HG03064 (cell line): ENCODE results near the gene PCNT.
"Not testable (repeated sequence)": the region's sequence is repeated elsewhere in the genome, so short reads cannot be mapped to it uniquely, and the experiment has no call there.

Experiments used
- ATAC-seq: cut with Tn5 transposase; IDR thresholded peaks from one replicate; pipeline ENCODE4 v1.9.1; 2021; ENCODE audit warnings: low read depth; ENCODE audit not compliant: unreplicated experiment

Gene PCNT

GRCh38 chr21:46301759-46302158 is 22.2 kb upstream of the PCNT start:
- no peak for ATAC-seq

GRCh38 chr21:46304437-46304836 is 19.5 kb upstream of the PCNT start:
- no peak for ATAC-seq

GRCh38 chr21:46304955-46305354 is 19.0 kb upstream of the PCNT start:
- ATAC-seq: no peak

- no peak for ATAC-seq
Observed at GRCh38 chr21:46307625-46308024, 16.3 kb upstream of the PCNT start.

- ATAC-seq: no peak
Observed at GRCh38 chr21:46308431-46308830, 15.5 kb upstream of the PCNT start.

GRCh38 chr21:46310260-46310659 is 13.7 kb upstream of the PCNT start:
- ATAC-seq: not testable (repeated sequence)

- ATAC-seq: no peak
Observed at GRCh38 chr21:46311568-46311967, 12.4 kb upstream of the PCNT start.

- no peak for ATAC-seq
Observed at GRCh38 chr21:46312949-46313348, 11.0 kb upstream of the PCNT start.

GRCh38 chr21:46314441-46315020 is 9.4 kb upstream of the PCNT start:
- ATAC-seq: no peak

- ATAC-seq: no peak
Observed at GRCh38 chr21:46316708-46317324, 7.1 kb upstream of the PCNT start.

- no peak for ATAC-seq
Observed at GRCh38 chr21:46317710-46318463, 6.1 kb upstream of the PCNT start.

- no peak for ATAC-seq
Observed at GRCh38 chr21:46318464-46318845, 5.5 kb upstream of the PCNT start.

- no peak for ATAC-seq
Observed at GRCh38 chr21:46319186-46319585, 4.8 kb upstream of the PCNT start.

- ATAC-seq: no peak
Observed at GRCh38 chr21:46320331-46320801, 3.6 kb upstream of the PCNT start.

GRCh38 chr21:46322351-46323226 is 1.4 kb upstream of the PCNT start:
- no peak for ATAC-seq

GRCh38 chr21:46323227-46323709 is 688 bp upstream of the PCNT start:
- ATAC-seq: no peak

GRCh38 chr21:46324390-46325072 is 575 bp downstream of the PCNT start:
- peak; percentile 52 for ATAC-seq

GRCh38 chr21:46325073-46325912 is 1.3 kb downstream of the PCNT start:
- ATAC-seq: peak; percentile 10

GRCh38 chr21:46326110-46326703 is 2.3 kb downstream of the PCNT start:
- no peak for ATAC-seq
